Sciatic nerve (tissue), 2 donors: ENCODE measurements around the gene CDHR1. TPM values are rescaled to one million over a fixed set of nuclear protein-coding genes. Genes with fewer than 3 reads are reported as not detected.
A peak's percentile ranks its signal among the peaks of the same experiment; 100 is the strongest.

Experiments
- ATAC-seq: fragments of 200-7000 bp; cut with Tn5 transposase; one replicate; pipeline ENCODE4 v1.9.1; 2020; ENCODE audit warnings: mild to moderate bottlenecking, moderate library complexity
- DNase-seq: peaks from one replicate; pipeline ENCODE4 v3.0.0-alpha.2; 2020; ENCODE audit warnings: low spot score
- intact Hi-C: fragments of 100-400 bp; cut with DNase I; formaldehyde crosslinking; loops from one replicate; pipeline ENCODE4 v1.14.2; 2022
- total RNA-seq: library from RNA; stranded (reverse); fragmentation: NEBNext Ultra II Directional; extraction: Animal tissue kit (Norgen Biotek cat#: 25700); gene quantifications from one replicate; pipeline ENCODE4 v1.2.1, GENCODE V29; 2021
- donor health status: DM: no; HTN: no; CAD: no.
- donor health status: DM: no; HTN: no; CAD: no.

Gene CDHR1
- total RNA-seq, 1 donor from 2014 or later, result 2.0 TPM

GRCh38 chr10:84217746-84218145, 23.4 kb downstream of the CDHR1 start:
- intact Hi-C loops, result no loop called here
- DNase-seq, result no peak
- no peak for ATAC-seq

- DNase-seq (no peak), ATAC-seq (no peak)
- intact Hi-C loops, result no loop called here
Observed at GRCh38 chr10:84221916-84222315, 27.6 kb downstream of the CDHR1 start.

GRCh38 chr10:84224411-84225028, 30.2 kb downstream of the CDHR1 start:
- ATAC-seq (no peak), DNase-seq (no peak)
- intact Hi-C loops, result no loop called here

- intact Hi-C loops, result no loop called here
- DNase-seq (no peak), ATAC-seq (no peak)
Observed at GRCh38 chr10:84225427-84226173, 31.3 kb downstream of the CDHR1 start, which contains the start of gene LRIT2. Gene LRIT2, minus strand, starts transcription at chr10:84225544. Its CDS starts 24 bp downstream, at chr10:84225520.

- ATAC-seq (no peak), DNase-seq (no peak)
- intact Hi-C loops, result no loop called here
Observed at GRCh38 chr10:84226616-84227015, 32.3 kb downstream of the CDHR1 start.

GRCh38 chr10:84227810-84228209, 33.5 kb downstream of the CDHR1 start:
- intact Hi-C loops, result no loop called here
- no peak for DNase-seq
- no peak for ATAC-seq

- DNase-seq, result no peak
- intact Hi-C loops, result no loop called here
- peak; percentile 45 for ATAC-seq
Observed at GRCh38 chr10:84230359-84230758, 36.0 kb downstream of the CDHR1 start.

- intact Hi-C loops, result no loop called here
- no peak for DNase-seq
- no peak for ATAC-seq
Observed at GRCh38 chr10:84232376-84232775, 38.0 kb downstream of the CDHR1 start.

- no peak for ATAC-seq
- DNase-seq, result no peak
- intact Hi-C loops, result no loop called here
Observed at GRCh38 chr10:84233940-84234339, 39.6 kb downstream of the CDHR1 start.

GRCh38 chr10:84234479-84234878, 40.1 kb downstream of the CDHR1 start:
- DNase-seq (no peak), ATAC-seq (no peak)
- intact Hi-C loops, result no loop called here

- intact Hi-C loops, result no loop called here
- DNase-seq (no peak), ATAC-seq (no peak)
Observed at GRCh38 chr10:84235096-84235495, 40.8 kb downstream of the CDHR1 start.

- intact Hi-C loops, result no loop called here
- DNase-seq (no peak), ATAC-seq (no peak)
Observed at GRCh38 chr10:84236807-84237198, 42.5 kb downstream of the CDHR1 start.

GRCh38 chr10:84237199-84238051, 43.1 kb downstream of the CDHR1 start:
- ATAC-seq, result no peak
- intact Hi-C loops, result no loop called here
- DNase-seq, result no peak

GRCh38 chr10:84238909-84239308, 44.6 kb downstream of the CDHR1 start:
- no peak for ATAC-seq
- intact Hi-C loops, result no loop called here

GRCh38 chr10:84241185-84241790, 47.0 kb downstream of the CDHR1 start, which contains the start of gene LRIT1:
Gene LRIT1, minus strand, starts transcription at chr10:84241546. Its CDS starts 107 bp downstream, at chr10:84241439.
- ATAC-seq (no peak), DNase-seq (no peak)
- intact Hi-C loops, result no loop called here

More at GRCh38 chr10:84238909-84239308, 44.6 kb downstream of the CDHR1 start:
- no peak for DNase-seq

GRCh38 chr10:84243759-84244158, 49.4 kb downstream of the CDHR1 start:
- intact Hi-C loops, result no loop called here
- DNase-seq (no peak), ATAC-seq (no peak)

GRCh38 chr10:84244651-84245270, 50.4 kb downstream of the CDHR1 start, which contains the start of gene RGR:
Gene RGR, plus strand, starts transcription at chr10:84245053. Its CDS starts 38 bp downstream, at chr10:84245091.
- ATAC-seq (peak; percentile 94), DNase-seq (peak; percentile 74)
- intact Hi-C loops, result no loop called here

- intact Hi-C loops, result no loop called here
- DNase-seq (no peak), ATAC-seq (no peak)
Observed at GRCh38 chr10:84247496-84247895, 53.2 kb downstream of the CDHR1 start.

GRCh38 chr10:84248794-84249193, 54.5 kb downstream of the CDHR1 start:
- no peak for ATAC-seq
- DNase-seq, result no peak
- intact Hi-C loops, result no loop called here
